ENCODE results near the gene PMPCB. TPM values are rescaled to one million over a fixed set of nuclear protein-coding genes. Genes with fewer than 3 reads are reported as not detected.
"Not testable (repeated sequence)": the region's sequence is repeated elsewhere in the genome, so short reads cannot be mapped to it uniquely, and the experiment has no call there.

PMPCB gene, protein sequence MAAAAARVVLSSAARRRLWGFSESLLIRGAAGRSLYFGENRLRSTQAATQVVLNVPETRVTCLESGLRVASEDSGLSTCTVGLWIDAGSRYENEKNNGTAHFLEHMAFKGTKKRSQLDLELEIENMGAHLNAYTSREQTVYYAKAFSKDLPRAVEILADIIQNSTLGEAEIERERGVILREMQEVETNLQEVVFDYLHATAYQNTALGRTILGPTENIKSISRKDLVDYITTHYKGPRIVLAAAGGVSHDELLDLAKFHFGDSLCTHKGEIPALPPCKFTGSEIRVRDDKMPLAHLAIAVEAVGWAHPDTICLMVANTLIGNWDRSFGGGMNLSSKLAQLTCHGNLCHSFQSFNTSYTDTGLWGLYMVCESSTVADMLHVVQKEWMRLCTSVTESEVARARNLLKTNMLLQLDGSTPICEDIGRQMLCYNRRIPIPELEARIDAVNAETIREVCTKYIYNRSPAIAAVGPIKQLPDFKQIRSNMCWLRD
- total RNA-seq, result 10 to 100 TPM; 30.1 to 38.6 TPM

GRCh38 chr7:103296901-103297836 lies at the start of gene PMPCB:
Gene PMPCB, plus strand, starts transcription at chr7:103297435. Its CDS starts 25 bp downstream, at chr7:103297460.
- 1 to 5% methylated on average over 24 to 52 of the region's 52 CpGs for WGBS, 2 donors
- intact Hi-C loops (cut with DNase I), result no loop called here
- H3K9me3 ChIP-seq, result no peaks in the 10 kb centered on the region
- DNase-seq (peak; percentile 94 to 98 (median 96)), ATAC-seq (peak; percentile 98)
- H3K27ac ChIP-seq, result peak within 1 kb of the TSS; percentile 59 to 87 (median 74)
- no peaks in the 10 kb centered on the region for H3K27me3 ChIP-seq
- TF ChIP-seq CTCF (IDR thresholded peaks at IDR 0.05), result peak; percentile 95 to 97 (median 96)
- peak; percentile 18 to 77 (median 70) for TF ChIP-seq POLR2A (IDR thresholded peaks at IDR 0.05)
- peaks cover 16% of the 10 kb centered on the region for H3K4me1 ChIP-seq
- peak within 1 kb of the TSS; percentile 87 to 93 for H3K4me3 ChIP-seq
- peaks cover 0 to 5% of the 10 kb centered on the region in 2 donors for H3K36me3 ChIP-seq (replicated peaks in 1 of 2; ENCODE audit: insufficient read depth in 1 of 2, low read depth in 2 of 2)

DNA sequence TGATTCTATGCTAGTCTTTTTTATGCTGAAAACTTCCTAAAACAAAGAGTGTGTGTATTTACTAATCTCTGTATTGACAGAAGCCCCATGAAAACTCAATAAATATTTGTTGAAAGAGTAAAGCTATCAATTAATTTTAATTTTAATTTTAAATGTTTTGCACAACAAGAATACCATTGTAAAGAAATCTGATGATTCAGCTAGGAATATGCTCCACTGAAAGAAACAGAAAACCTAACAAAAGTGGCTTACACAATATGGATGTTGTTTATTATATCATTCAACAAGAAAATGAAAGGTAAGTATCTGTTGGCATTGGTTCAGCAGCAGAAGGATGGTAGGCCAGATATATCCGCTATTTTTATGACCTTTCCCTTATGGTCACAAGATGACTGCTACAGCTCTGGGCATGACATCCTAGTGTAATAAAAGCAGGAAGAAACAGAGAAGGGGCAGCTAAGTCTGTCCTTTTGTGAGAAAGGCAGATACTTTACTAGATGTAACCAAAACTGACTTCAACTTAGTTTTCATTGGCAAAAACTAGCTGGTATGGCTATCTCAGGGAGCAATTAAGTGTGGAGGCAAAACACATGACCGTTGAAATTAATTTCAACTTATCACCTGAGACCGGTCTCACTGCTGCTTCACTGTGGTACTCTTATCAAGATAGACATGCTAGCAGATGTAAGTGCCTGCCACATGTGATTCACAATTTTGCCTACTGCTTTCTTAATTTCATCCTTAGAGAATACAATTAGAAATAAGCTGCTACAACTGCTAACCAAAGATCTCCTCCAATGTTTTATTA lies 43.3 kb upstream of the PMPCB start:
- H3K36me3 ChIP-seq (replicated peaks in 1 of 2; ENCODE audit: insufficient read depth in 1 of 2, low read depth in 2 of 2); H3K4me1 ChIP-seq; H3K27me3 ChIP-seq; H3K4me3 ChIP-seq; DNase-seq; H3K27ac ChIP-seq; ATAC-seq; H3K9me3 ChIP-seq; intact Hi-C loops (cut with DNase I): not testable (repeated sequence)
- 45 to 48% methylated on average over 3 of the region's 3 CpGs for WGBS, 2 donors

DNA sequence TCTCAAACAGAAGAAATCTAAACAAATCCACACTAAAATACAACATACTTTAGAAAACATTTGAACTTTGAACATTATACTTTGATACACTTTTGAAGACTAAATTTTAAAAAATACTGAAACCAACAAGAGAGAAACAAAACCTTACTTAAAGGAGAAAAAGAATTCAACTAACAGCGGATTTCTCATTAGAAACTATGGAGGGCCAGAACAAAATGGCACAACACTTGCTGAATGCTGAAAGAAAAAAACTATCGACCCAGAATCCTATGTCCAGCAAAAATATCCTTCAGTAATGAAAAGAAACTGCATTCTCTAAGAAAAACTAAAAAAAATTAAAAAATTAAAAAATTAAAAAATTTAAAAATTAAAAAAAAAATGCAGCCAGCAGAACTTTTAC lies 33.2 kb upstream of the PMPCB start:
- H3K4me3 ChIP-seq; H3K27me3 ChIP-seq; H3K9me3 ChIP-seq; DNase-seq; H3K4me1 ChIP-seq; intact Hi-C loops (cut with DNase I); H3K27ac ChIP-seq; ATAC-seq; H3K36me3 ChIP-seq (replicated peaks in 1 of 2; ENCODE audit: insufficient read depth in 1 of 2, low read depth in 2 of 2): not testable (repeated sequence)
- 79 to 82% methylated on average over 2 of the region's 2 CpGs for WGBS, 2 donors

DNA sequence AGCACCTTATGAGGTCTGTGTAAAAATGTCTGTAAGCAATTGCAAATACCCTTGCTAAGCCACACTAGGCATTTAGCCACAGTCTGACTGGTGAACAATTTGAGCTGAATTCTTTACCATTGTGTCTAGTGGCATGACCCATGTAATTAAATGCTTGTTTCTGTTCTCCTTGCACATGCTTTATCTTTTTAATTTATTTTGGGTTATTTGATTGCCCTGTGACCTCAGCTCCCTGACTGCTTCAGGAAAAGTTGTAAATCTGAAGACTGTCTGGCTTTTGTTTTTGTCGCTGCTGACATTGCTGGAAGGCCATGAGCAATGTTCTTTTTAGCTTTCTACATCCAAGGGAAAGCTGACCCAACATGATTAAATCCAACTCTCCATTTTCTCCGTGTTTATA lies 31.0 kb upstream of the PMPCB start:
- H3K36me3 ChIP-seq (replicated peaks in 1 of 2; ENCODE audit: insufficient read depth in 1 of 2, low read depth in 2 of 2); H3K27ac ChIP-seq; intact Hi-C loops (cut with DNase I); DNase-seq; ATAC-seq; H3K27me3 ChIP-seq; H3K4me1 ChIP-seq; H3K9me3 ChIP-seq; H3K4me3 ChIP-seq: not testable (repeated sequence)
- 54 to 61% methylated on average over 2 of the region's 2 CpGs for WGBS, 2 donors

DNA sequence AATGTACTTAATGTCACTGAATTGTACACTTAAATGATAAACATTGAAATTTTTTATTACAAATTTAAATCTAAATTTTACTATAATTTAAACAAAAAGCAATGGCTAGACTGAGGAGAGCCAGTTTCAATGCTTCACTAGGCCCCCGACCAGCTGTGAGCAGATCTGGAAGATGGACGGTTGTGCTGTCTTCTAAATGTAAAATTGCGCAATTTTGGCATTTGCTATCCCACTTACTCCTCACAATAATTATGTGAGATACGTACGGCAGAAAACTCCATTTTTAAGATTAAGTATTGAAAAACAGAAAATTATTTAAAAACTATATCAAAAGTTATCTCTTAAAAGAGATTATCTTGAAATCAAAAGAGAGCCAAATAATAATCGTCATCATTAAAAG lies 23.9 kb upstream of the PMPCB start:
- 87 to 88% methylated on average over 6 of the region's 6 CpGs for WGBS, 2 donors
- DNase-seq; H3K27ac ChIP-seq; ATAC-seq; H3K36me3 ChIP-seq (replicated peaks in 1 of 2; ENCODE audit: insufficient read depth in 1 of 2, low read depth in 2 of 2); H3K27me3 ChIP-seq; intact Hi-C loops (cut with DNase I); H3K4me3 ChIP-seq; H3K4me1 ChIP-seq; H3K9me3 ChIP-seq: not testable (repeated sequence)

GRCh38 chr7:103274867-103275266 lies 22.4 kb upstream of the PMPCB start:
- H3K36me3 ChIP-seq (replicated peaks in 1 of 2; ENCODE audit: insufficient read depth in 1 of 2, low read depth in 2 of 2), result not testable (repeated sequence)
- WGBS, 2 donors, result 87 to 99% methylated on average over 5 to 11 of the region's 24 CpGs

DNA sequence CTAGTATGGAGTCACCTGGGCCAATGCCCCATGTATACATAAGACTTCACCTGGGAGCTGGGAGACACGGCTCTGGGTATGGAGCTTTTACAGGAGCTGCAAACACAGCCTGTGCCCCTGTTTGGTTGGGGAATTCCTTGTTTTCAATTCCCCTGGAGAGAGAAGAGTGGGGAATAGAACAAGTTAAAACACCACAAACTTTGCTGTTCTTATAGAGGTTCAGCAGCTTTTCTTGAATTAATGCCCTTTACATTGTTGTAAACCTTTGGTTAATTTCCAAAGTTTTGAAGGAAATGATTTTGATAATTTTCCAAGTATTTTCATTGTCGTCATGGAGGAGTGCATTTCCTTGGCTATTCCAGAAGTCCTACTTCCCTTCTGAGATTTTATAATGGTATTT lies 19.0 kb upstream of the PMPCB start:
- not testable (repeated sequence) for H3K36me3 ChIP-seq (replicated peaks in 1 of 2; ENCODE audit: insufficient read depth in 1 of 2, low read depth in 2 of 2)

More at GRCh38 chr7:103274867-103275266, 22.4 kb upstream of the PMPCB start:
- intact Hi-C loops (cut with DNase I); DNase-seq; H3K9me3 ChIP-seq; H3K4me1 ChIP-seq; H3K27me3 ChIP-seq; ATAC-seq; H3K4me3 ChIP-seq; H3K27ac ChIP-seq: not testable (repeated sequence)

GRCh38 chr7:103279636-103279962 lies 17.6 kb upstream of the PMPCB start:
- H3K27me3 ChIP-seq; H3K9me3 ChIP-seq; intact Hi-C loops (cut with DNase I); H3K36me3 ChIP-seq (replicated peaks in 1 of 2; ENCODE audit: insufficient read depth in 1 of 2, low read depth in 2 of 2): not testable (repeated sequence)
- 0 to 3% methylated on average over 11 to 12 of the region's 12 CpGs for WGBS, 2 donors
- Histone ChIP-seq H3K4me3 (peak overlapping the region in 1 of 2 donors; percentile 25), H3K4me1 (peaks cover 14% of the 10 kb centered on the region), H3K27ac (peak overlapping the region in 1 of 4 donors; percentile 11)
- ATAC-seq (peak; percentile 35), DNase-seq (peak in 2 of 4 donors; percentile 14 to 23)

More for the DNA sequence above, 19.0 kb upstream of the PMPCB start:
- intact Hi-C loops (cut with DNase I); ATAC-seq; H3K4me3 ChIP-seq; H3K27me3 ChIP-seq; H3K9me3 ChIP-seq; H3K27ac ChIP-seq; DNase-seq: not testable (repeated sequence)
- 72 to 80% methylated on average over 1 to 2 of the region's 2 CpGs for WGBS, 2 donors
- H3K4me1 ChIP-seq, result peaks cover 14% of the 10 kb centered on the region

DNA sequence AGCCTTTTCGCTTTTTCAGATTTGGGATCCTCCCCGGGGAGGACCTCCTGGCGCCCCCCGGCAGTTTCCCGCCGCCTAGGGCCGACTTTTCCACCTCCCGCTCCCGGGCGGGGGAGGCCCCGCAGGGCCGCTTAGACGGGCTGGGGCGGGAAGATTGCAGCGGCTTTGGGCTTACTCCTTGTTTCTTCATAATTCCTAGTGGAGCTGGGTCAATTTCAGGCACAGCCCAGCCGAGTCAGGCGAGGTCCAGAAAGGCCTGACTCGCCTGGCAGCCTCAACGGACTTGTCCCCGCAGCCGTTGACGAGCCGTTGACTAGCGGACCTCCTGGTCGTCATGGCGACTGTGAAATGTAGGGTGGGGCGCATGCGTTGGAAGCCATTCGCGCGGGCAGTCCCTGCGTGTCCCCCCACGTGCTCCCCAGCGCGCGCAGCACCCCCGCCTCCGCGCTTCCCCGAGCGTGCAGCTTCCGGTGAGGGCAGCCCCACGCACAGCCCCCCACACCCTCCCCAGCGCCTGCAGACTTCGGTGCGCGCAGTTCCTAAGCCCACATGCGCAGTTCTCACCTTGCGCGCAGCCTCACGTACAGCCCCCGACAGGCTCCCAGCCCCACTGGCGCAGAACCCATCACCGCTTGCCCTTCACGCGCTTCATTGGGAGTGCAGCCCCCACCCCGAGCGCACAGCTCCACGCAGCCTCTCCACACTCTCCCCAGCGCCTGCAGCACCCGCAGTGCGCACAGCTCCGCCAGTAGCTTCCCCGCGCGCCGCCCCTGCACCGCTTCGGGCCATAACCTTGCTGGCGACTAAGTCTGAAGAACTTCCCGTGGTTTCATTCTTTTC lies 17.1 kb upstream of the PMPCB start:
- H3K27me3 ChIP-seq; H3K36me3 ChIP-seq (replicated peaks in 1 of 2; ENCODE audit: insufficient read depth in 1 of 2, low read depth in 2 of 2); intact Hi-C loops (cut with DNase I); H3K9me3 ChIP-seq: not testable (repeated sequence)
- WGBS, 2 donors, result 0 to 1% methylated on average over 41 to 69 of the region's 71 CpGs
- ATAC-seq (peak; percentile 80), DNase-seq (peak; percentile 60 to 77 (median 75))
- peaks cover 14% of the 10 kb centered on the region for H3K4me1 ChIP-seq
- H3K27ac ChIP-seq, result peak overlapping the region in 1 of 4 donors; percentile 11
- peak overlapping the region; percentile 25 to 41 for H3K4me3 ChIP-seq
